Activated CD8-positive, alpha-beta T cell treated with anti-CD3 and anti-CD28 coated beads for 36 hours (primary cell): ENCODE results near the gene STAG3. TPM values are rescaled to one million over a fixed set of nuclear protein-coding genes. Genes with fewer than 3 reads are reported as not detected.
A peak's percentile ranks its signal among the peaks of the same experiment; 100 is the strongest.
"Not testable (repeated sequence)": the region's sequence is repeated elsewhere in the genome, so short reads cannot be mapped to it uniquely, and the experiment has no call there.

ENCODE experiments used
- ATAC-seq: fragments of 200-7000 bp; cut with Tn5 transposase; one replicate; pipeline ENCODE4 v1.10.0; 2021; ENCODE audit warnings: mild to moderate bottlenecking, moderate library complexity
- CTCF ChIA-PET: fragments of 350-600 bp; sonication (Branson Sonifier 250); formaldehyde crosslinking; loops from one replicate; lab custom pipeline; 2021; ENCODE audit warnings: antibody characterized with exemption; lab: Charles Lee
- POLR2A ChIA-PET: fragments of 350-600 bp; sonication (Branson Sonifier 250); formaldehyde crosslinking; loops from one replicate; lab custom pipeline; 2021; ENCODE audit warnings: antibody characterized with exemption; lab: Charles Lee
- DNase-seq: peaks from one replicate; pipeline ENCODE4 v3.0.0-alpha.2; 2020
- H3K27ac Mint-ChIP-seq: one replicate; pipeline ENCODE4 v1.8.0; 2021; ENCODE audit warnings: mild to moderate bottlenecking, mixed read lengths
- H3K27me3 Mint-ChIP-seq: one replicate; pipeline ENCODE4 v1.8.0; 2021; ENCODE audit warnings: mixed read lengths
- H3K36me3 Mint-ChIP-seq: one replicate; pipeline ENCODE4 v1.8.0; 2021; ENCODE audit warnings: low read depth, mixed read lengths
- H3K4me1 Mint-ChIP-seq: one replicate; pipeline ENCODE4 v1.8.0; 2021; ENCODE audit warnings: low read depth, mixed read lengths
- H3K4me3 Mint-ChIP-seq: one replicate; pipeline ENCODE4 v1.8.0; 2021; ENCODE audit warnings: mild to moderate bottlenecking, moderate library complexity, mixed read lengths
- H3K9me3 Mint-ChIP-seq: one replicate; pipeline ENCODE4 v1.8.0; 2021; ENCODE audit warnings: mixed read lengths
- CTCF ChIP-seq: fragments of 200-600 bp; IDR thresholded peaks from one replicate; pipeline ENCODE4 v1.8.0; 2022; ENCODE audit warnings: antibody characterized with exemption, mild to moderate bottlenecking
- intact Hi-C: fragments of 100-400 bp; cut with micrococcal nuclease; formaldehyde crosslinking; loops from one replicate; pipeline ENCODE4 v1.10.0; 2022
- total RNA-seq, 2 experiments: library from RNA; stranded (reverse); gene quantifications; one replicate each; pipeline ENCODE4 v1.2.3, GENCODE V29; 2021

STAG3 gene
- total RNA-seq, 2 experiments from 2014 or later: 13.2 to 15.8 TPM

- H3K4me1 Mint-ChIP-seq: peaks cover 49% of the 10 kb centered on the region
- DNase-seq (peak; percentile 93), ATAC-seq (peak; percentile 2)
- intact Hi-C loops, H3K9me3 Mint-ChIP-seq, H3K27me3 Mint-ChIP-seq: not testable (repeated sequence)
- H3K36me3 Mint-ChIP-seq: peaks cover 43% of the 10 kb centered on the region
- H3K27ac Mint-ChIP-seq: peak overlapping the region; percentile 88
- H3K4me3 Mint-ChIP-seq: peak overlapping the region; percentile 56
- peak; percentile 33 for TF ChIP-seq CTCF
- POLR2A ChIA-PET: interaction anchor here (0.6 to 1.3 kb wide), 2 partner anchors 42 to 91 kb away, joined by 4 to 5 read pairs; partner anchors contain the start of gene MBLAC1
- CTCF ChIA-PET: interaction anchor here (0.7 to 3.5 kb wide), 18 partner anchors 9 to 85 kb away, joined by 3 to 36 read pairs (median 4); partner anchors contain the start of gene GAL3ST4
These were observed 40.2 kb downstream of the STAG3 start for GRCh38 chr7:100217934-100218333.

GRCh38 chr7:100219271-100219737 lies 41.6 kb downstream of the STAG3 start:
- H3K27me3 Mint-ChIP-seq: no peaks in the 10 kb centered on the region
- ChIA-PET CTCF (interaction anchor here (1.6 to 3.5 kb wide), 5 partner anchors 30 to 89 kb away, joined by 3 to 36 read pairs (median 6); partner anchors contain the start of genes GPC2 and STAG3), POLR2A (interaction anchor here (0.8 to 3.4 kb wide), 6 partner anchors 10 to 364 kb away, joined by 3 to 28 read pairs (median 6); no protein-coding TSS in a partner anchor)
- H3K4me3 Mint-ChIP-seq: peak overlapping the region; percentile 97
- DNase-seq (peak; percentile 59), ATAC-seq (peak; percentile 3)
- intact Hi-C loops: no loop called here
- H3K36me3 Mint-ChIP-seq: peaks cover 56% of the 10 kb centered on the region
- H3K4me1 Mint-ChIP-seq: peaks cover 50% of the 10 kb centered on the region
- H3K27ac Mint-ChIP-seq: peak overlapping the region; percentile 99
- no peaks in the 10 kb centered on the region for H3K9me3 Mint-ChIP-seq
- TF ChIP-seq CTCF: no peak

GRCh38 chr7:100219801-100220585 lies 42.3 kb downstream of the STAG3 start, which contains the start of gene PVRIG:
Gene PVRIG (plus strand): TSS chr7:100219949. CDS start chr7:100219971, 22 bp downstream.
- ATAC-seq (peak; percentile 24), DNase-seq (peak; percentile 72)
- H3K36me3 Mint-ChIP-seq: peaks cover 62% of the 10 kb centered on the region
- peak within 1 kb of the TSS; percentile 97 for H3K4me3 Mint-ChIP-seq
- intact Hi-C loops, H3K27me3 Mint-ChIP-seq, H3K9me3 Mint-ChIP-seq: not testable (repeated sequence)
- H3K27ac Mint-ChIP-seq: peak within 1 kb of the TSS; percentile 99
- peaks cover 52% of the 10 kb centered on the region for H3K4me1 Mint-ChIP-seq
- ChIA-PET CTCF (interaction anchor here (1.6 to 2.2 kb wide), 4 partner anchors 30 to 90 kb away, joined by 3 to 9 read pairs (median 6); partner anchors contain the start of genes GPC2 and STAG3), POLR2A (interaction anchor here (0.8 to 3.4 kb wide), 10 partner anchors 8 to 364 kb away, joined by 3 to 28 read pairs (median 4); partner anchors contain the start of gene MBLAC1)

GRCh38 chr7:100220586-100221230 lies 43.0 kb downstream of the STAG3 start:
- no peak for TF ChIP-seq CTCF
- intact Hi-C loops: no loop called here
- Mint-ChIP-seq H3K9me3 (no peaks in the 10 kb centered on the region), H3K4me1 (peaks cover 50% of the 10 kb centered on the region), H3K27me3 (no peaks in the 10 kb centered on the region), H3K27ac (peak overlapping the region; percentile 99), H3K36me3 (peaks cover 69% of the 10 kb centered on the region), H3K4me3 (peak overlapping the region; percentile 97)
- no peak for DNase-seq
- CTCF ChIA-PET: interaction anchor here (0.5 to 2.2 kb wide), 6 partner anchors 31 to 187 kb away, joined by 3 to 9 read pairs (median 6); partner anchors contain the start of genes GPC2 and STAG3
- ATAC-seq: peak; percentile 1
- POLR2A ChIA-PET: interaction anchor here (0.6 to 3.4 kb wide), 10 partner anchors 9 to 363 kb away, joined by 3 to 28 read pairs (median 4); partner anchors contain the start of gene MBLAC1

GRCh38 chr7:100221231-100221718 lies 43.6 kb downstream of the STAG3 start:
- Mint-ChIP-seq H3K9me3 (no peaks in the 10 kb centered on the region), H3K4me1 (peaks cover 49% of the 10 kb centered on the region), H3K36me3 (peaks cover 71% of the 10 kb centered on the region), H3K27ac (peak overlapping the region; percentile 99), H3K27me3 (no peaks in the 10 kb centered on the region), H3K4me3 (peak overlapping the region; percentile 97)
- peak; percentile 81 for DNase-seq
- no peak for TF ChIP-seq CTCF
- ChIA-PET CTCF (interaction anchor here (0.5 to 2.2 kb wide), 6 partner anchors 32 to 186 kb away, joined by 3 to 9 read pairs (median 6); no protein-coding TSS in a partner anchor), POLR2A (interaction anchor here (0.8 to 3.4 kb wide), 11 partner anchors 10 to 208 kb away, joined by 3 to 28 read pairs (median 4); partner anchors contain the start of genes LAMTOR4, MBLAC1 and MEPCE)
- peak; percentile 54 for ATAC-seq
- intact Hi-C loops: no loop called here
